NCI-H2196 (cell line): Measurements from ENCODE around the gene CLEC5A.
"Not testable (repeated sequence)": the region's sequence is repeated elsewhere in the genome, so short reads cannot be mapped to it uniquely, and the experiment has no call there.

Experiments used
- DNase-seq: peaks from one replicate; lab custom pipeline; 2025; ENCODE audit not compliant: unreplicated experiment; lab: John Stamatoyannopoulos, UW

The CLEC5A gene

DNA sequence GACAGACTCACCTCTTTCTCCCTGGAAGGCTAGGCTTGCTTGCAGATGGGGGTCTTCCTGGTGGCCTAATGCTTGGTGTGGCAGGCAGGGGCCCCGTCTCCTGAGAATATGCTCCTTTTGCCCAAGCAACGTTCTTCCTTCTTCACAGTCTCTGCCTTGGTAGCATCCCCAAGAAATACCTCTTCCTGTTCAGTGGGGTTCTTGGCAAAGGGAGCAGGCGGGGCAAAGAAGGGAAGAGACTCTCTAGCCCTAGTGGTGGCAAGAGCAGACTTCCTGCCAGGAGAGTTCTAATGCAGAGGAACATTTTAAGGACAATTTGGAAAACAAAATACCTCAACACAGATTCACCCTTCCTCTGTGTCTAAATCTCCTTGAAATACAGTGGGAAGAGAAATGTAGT, at the start of gene CLEC5A:
TSS of gene CLEC5A (minus strand) at position 179 of the 400 bp plus-strand sequence. CDS start 682 bp downstream, outside the sequence.
- no peak for DNase-seq

DNA sequence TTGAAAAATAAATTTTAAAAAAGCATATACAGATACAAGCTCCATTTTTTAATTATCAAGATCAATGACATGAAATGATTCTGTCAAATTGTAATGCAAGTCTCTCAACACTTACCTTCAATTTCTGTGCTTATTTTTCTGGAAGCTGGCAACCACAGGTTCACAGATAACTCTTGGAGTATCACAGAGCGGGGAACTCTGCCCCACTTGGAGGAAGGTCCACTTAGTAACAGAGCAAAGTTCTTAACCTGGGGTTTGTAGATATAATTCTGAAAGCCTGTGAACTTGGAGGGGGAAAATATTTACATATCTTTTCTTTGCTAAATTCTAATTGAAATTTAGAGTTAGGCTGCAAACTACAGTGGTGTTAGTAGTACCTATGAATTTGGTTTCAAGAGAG, 46.6 kb upstream of the CLEC5A start:
- DNase-seq: no peak

DNA sequence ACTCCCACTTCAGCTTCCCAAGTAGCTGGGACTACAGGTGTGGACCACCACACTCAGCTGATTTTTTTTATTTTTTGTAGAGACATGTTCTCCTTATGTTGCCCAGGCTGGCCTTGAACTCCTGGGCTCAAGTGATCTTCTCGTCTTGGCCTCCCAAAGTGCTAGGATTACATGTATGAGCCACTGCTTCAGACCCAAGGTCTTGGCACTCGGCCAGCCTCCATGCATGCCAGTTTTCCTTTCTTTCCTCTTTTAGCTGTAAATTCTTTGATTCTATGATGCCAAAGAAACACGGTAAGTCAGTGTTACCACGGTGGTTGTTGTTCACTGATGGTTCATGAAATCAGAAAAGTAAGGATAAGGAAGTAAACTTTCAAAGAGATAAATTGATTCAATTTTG, 45.9 kb upstream of the CLEC5A start:
- DNase-seq: no peak

DNA sequence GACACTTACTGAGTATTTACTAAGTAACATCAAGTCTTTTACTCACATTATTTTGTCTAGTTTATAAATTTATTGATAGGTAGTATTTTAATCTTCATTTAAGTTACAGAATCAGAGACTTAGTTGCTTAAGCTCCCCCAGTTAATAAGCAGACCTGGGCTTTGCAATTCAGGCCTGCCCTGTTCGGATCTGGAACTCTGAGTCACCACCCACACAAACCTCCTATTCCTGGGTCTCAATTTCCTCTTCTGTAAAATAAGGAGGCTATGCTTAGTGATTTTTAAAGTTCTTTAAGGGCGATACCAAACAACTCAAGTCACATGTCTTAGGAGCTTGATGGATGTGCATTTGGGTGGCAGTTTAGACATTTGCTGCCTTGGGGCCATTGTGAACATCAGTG, 45.4 kb upstream of the CLEC5A start:
- no peak for DNase-seq

DNA sequence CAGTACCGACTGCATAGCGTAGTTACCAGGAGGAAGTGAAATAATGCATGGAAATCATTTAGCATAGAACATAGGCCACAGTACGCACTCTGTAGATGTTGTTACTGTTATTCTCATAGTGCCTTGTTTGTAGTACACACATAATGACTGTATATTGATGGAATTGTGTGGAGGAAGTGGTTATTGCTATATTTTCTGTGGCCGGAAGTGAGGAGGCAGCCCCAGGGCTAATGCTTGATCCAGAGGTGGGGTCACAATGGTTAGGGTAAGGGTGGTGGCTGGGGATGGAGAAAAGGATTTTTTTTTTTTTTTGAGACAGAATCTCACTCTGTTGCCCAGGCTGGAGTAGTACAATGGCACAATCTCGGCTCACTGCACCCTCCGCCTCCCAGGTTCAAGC, 44.4 kb upstream of the CLEC5A start:
- DNase-seq: no peak

DNA sequence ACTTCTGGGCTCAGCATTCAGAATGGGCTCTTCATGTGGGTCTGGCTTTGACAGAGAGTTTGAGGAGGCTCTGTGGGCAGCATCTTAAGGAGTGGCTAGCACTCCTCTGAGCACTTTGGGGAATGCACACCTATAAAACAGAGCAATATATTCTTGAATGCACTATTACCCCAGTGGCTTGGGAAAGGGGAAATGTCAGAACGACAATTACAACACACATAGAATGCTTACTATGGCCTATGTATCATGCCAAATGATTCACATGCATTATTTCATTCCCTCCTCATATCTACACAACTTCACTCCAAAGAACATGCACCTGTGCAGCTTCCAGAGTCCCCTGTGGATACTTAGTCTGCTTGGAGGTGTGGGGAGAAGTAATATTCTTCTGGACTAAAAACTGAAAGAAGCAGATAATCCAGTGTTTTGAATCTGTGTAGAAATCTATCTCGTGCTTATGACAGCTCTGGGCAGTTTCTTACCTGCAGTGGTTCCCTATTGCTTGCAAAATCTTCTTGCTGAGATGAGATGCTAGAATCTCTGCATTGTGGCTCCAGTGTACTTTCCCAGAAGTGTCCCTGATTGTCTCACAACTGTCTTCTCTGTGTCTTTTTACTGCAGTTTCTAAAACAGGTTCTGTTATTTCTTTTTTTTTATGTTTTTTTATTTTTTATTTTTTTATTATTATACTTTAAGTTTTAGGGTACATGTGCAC, 43.4 kb upstream of the CLEC5A start:
- no peak for DNase-seq

DNA sequence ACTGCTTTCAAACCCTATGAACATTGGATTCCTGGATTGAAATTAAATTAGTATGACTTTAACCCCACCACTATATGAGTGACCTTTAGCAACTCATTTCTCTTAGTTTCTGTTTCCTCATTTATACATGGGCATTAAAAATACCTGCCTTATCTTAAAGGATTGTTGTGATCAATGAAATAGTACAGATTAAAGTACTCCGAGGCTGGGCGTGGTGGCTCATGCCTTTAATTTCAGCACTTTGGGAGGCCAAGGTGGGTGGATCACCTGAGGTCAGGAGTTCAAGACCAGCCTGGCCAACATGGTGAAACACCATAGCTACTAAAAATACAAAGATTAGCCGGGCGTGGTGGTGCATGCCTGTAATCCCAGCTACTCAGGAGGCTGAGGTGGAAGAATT, 41.0 kb upstream of the CLEC5A start:
- not testable (repeated sequence) for DNase-seq

DNA sequence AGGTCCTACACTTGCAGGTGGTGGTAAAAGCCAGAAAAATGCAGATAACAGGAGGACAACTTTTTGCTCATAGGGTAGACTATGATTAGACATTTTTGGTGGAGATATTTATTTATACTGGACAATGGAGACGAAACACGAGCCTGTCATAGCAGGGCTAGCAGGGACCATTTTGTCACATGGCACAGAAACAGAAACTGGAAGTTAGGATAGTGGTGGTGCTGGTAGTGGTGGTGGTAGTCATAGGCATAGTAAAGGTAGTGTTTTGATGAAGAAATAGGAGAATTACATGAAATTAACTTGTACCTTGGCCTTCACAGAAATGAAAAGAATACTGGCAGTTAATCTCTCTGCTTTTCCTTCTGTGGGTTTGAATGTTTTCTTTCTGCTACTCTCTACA, 40.1 kb upstream of the CLEC5A start:
- no peak for DNase-seq

DNA sequence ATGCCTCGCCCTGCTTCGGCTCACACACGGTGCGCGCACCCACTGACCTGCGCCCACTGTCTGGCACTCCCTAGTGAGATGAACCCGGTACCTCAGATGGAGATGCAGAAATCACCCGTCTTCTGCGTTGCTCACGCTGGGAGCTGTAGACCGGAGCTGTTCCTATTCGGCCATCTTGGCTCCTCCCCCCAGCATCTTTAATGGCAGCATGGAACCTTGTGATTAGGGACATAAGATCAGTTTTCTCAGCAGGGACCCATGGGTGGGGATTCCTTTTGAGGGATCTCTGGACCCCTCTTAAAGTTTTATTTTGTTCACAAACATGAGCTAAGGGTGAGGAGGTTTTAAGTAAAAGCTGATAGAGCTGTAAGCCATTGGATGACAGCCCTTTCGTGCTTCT, 39.2 kb upstream of the CLEC5A start:
- not testable (repeated sequence) for DNase-seq

DNA sequence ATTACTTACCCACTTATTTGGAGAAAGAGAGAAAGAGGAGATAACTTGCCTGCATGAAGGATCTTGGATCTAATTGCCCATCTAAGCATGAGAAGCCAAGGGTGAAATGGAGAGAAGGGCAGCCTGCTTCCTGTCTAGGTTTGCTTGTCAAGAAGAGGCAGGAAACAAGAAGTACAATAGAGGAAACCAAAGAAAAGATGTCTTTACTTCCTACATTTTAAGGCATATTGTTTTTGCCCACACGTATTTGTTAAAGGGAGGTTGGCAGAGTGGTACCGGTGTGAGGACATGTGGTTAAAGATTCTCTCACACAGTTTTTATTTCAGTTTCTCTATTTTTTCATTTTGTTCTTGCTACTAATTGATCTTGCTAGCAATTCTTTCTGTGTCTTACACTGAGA, 32.8 kb upstream of the CLEC5A start:
- DNase-seq: no peak

DNA sequence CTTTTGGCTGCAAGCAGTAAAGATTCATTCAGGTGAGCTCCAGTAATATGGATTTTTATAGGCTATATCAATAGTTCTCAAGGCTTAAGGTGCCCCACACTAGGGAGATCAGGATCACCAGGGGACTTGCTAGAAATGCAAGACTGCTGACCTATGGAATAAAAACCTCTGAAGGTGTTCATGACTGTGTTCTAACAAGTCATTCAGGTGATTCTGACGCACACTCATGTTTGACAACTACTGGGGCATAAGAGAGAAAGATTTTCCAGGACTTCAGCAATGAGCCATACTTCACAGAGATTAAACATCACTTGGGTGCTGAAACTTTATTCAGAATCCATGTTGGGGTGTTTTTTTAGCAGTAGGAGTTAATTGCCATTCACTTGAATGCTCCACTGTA, 31.6 kb upstream of the CLEC5A start:
- no peak for DNase-seq

DNA sequence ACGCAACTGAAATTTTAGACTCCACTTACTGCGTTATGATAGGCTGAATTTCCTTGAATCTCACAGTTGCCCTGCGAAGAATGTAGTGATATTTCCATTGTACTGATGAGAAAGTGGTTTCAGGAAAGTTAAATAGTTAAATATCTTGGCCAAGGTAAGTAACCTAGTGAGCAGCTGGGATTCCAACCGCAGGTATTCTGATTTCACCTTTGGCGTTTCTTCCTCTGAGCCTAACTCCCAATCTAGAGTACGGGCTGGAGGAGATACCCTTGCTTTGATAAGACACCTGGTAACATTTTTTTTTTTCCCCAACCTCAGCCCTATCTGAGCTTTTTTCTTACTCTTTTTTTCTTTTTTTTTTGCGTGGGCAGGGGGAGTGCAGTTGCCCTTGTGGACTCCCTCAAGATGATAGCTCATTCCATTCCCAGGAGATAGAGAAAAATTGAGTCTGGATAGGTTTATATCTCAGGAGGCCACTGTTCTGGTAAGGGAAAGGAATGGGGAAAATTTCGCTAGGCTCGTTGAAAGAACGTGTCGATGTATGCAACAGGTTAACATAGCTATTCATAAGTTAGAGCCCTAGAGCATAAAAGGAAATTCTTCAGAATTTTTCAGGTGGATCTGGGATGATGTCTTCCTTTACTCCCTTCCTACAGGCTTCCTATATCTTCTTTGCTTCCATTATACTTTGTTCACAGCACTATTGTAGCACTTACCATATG, 29.9 kb upstream of the CLEC5A start:
- DNase-seq: no peak

DNA sequence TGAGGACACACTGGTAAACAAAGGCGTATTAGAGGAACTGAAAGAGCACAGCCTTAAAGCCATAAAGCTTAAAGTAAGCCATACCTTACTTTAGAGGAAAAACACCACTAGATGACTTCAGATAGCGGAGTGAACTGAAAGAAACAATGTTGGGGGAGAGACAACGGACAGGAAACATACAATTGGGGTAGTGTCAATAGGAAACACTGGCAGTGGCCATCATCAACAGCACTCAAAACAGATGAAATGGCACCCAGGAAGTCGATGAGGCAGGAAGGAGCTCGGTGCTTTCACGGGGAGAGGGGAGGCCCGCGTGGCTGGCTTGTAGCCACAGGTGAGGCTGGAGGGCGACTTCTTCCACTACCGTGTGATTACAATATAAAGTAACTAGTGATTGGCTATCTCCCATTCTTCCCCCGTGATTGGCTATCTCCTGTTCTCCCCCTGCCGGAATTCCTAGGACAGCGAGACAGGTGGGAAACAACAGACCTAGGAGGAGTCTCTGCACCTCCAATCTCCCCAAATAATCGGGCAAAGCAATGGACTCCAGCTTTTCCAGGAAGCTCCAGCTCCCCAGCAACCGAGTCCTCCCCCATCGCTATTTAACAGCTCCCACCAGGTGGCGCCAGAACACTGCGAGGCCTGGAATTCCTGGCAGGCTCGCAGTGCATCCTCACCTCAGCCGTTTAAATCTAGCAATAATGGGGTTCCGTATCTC, 29.2 kb upstream of the CLEC5A start:
- DNase-seq: peak; percentile 77

DNA sequence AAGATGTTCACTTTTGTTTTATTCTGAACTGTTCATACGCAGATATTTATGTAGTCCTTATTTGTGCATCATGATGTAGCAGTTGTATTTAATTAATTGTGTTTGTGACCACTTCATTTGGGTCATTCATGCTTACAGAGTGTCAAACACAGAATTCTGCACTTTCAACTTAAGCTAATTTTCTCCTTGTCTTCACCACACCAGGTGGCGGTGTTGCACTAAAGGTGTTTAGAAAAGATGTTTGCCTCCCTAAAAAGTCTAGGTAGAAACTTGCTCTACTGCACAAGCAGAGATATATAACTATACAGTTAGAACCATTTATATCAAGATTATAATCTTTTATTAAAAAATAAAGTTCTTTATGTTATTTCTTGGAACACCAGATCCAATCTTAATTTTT, 28.1 kb upstream of the CLEC5A start:
- DNase-seq: peak; percentile 8

DNA sequence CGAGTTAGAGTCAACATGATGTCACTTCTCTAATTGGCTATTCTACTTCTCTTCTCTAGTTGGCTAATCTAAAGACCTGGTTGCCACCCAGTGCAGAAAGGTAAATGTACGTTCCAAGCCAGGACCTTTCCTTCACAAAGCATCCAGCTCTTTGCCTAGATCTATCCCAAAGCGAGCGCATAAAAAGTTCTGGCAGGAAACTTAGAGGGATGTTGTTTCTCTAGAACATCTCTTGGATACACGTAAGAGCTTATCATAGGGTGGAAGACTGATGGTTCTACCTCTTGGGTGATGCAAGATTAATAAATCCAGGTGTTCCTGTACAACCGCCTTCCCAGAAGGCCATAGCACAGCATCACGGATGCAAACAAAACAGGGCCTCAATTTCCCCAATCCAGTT, 26.9 kb upstream of the CLEC5A start, which contains the start of gene TAS2R38:
TSS of gene TAS2R38 (minus strand) at position 101 of the 400 bp plus-strand sequence. CDS start at position 17, 84 bp downstream.
- no peak for DNase-seq

DNA sequence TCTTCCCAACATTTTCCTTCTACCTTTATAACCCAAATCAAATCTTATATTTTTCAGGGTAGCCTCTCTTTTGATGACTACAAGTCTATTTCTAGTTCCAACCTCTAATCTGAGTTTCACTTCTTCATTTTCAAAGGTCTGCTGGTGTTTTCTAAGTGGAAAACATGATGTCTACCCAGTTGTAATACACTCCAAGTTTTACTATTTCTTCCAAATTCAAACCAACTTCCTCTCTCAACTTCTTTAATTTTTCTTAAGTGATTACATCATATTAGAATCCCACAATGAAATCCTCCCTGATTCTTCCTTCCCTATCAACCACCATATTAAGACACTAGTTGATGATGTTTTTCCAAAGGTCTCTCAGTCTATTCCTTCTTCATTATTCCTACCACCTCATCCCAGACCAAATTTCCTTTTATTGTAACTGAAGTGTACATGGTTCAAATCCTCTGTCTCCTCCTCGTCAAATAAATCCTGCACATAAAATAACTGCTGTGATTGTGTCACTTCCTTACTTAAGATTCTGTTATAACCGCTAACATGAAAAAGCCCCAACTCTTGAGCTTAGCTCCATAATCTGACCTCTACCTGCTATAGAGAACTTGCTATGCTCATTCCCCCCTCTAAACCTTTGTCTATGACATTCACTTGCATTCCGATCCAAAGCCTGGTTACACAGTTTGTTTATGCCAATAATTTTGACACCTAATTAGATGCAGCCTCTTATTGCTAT, 14.1 kb upstream of the CLEC5A start:
- no peak for DNase-seq

DNA sequence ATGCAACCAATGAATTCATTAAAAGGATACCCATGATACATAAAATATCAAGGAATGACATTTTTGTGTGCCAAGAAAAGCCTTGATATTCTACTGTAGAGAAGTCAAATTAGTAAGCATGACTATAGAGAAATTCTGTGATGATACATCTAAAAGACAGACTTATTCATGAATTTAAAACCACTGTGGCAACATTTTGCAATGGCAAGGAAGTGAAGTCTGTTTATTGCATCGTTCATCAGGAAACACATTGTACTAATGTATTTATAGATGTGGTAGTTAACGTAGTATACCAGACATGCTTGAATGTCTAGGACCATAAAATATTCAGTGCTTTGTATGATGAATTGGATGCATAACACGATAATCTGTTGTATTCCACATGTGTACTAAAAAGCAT, 9.3 kb upstream of the CLEC5A start:
- no peak for DNase-seq

DNA sequence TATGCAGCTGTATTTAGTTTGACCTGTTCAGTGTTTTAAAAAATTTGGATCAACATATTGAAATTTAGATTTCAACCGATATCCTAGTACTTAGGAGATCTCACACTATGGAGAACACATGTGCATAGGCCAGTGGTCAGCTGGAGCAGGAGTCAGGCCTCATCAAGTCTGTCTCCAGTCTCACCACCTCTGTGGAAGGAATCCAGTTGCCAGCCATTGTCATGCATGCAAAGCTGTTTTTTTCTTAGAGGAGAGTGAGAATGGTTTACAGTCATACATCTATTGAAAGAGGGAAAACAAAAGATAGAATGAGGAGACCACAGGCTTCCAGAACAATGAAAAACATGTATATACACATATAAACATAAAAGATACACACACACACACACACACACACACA, 7.6 kb upstream of the CLEC5A start:
- DNase-seq: no peak

DNA sequence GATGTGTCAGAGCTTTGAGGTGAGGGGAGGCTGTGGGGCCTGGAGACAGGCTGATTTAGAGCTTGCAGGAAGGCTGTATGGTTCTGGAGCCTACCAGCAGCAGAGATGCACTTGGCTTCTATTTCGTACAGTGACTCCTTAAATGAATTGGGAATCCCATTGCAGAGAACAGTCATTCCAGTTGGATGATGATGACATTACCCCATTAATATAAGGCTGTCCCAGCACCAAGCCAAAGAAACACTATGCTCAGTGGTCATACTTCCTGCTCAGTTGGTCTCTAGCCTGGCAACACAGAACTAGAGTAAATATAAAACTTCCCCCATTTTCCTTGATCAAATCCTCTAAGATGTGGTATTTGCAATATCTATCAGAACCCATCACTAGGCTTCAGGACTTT, 5.7 kb upstream of the CLEC5A start:
- no peak for DNase-seq

DNA sequence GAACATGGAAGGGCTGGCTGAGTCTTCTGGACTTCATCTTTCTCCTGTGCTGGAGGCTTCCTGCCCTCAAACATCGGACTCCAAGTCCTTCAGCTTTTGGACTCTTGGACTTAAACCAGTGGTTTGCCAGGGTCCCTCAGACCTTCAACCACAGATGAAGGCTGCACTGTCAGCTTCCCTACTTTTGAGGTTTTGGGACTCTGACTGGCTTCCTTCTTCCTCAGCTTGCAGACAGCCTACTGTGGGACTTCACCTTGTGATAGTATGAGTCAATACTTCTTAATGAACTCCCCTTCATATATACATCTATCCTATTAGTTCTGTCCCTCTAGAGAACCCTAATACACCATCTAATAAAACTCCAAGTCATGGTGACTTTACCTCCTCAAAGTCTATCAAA, 4.0 kb upstream of the CLEC5A start:
- no peak for DNase-seq

DNA sequence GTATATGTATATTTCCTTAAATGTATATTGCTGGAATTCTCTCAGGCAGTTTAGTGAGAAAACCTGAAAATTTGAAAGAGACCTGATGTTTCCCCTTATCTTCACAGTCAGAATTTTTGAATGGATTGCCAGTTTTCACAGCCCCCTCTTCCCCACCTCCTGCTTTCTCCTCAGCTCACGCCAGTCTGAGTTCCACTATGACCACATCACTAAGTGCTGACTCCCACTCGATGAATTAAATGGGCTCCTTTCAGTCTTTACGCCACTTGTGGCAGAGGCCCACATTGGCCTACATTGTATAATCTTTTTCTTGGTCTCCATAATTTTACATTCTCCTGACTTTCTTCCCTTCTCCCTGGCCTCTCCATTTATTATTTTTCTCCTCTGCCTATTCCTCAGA, 3.1 kb upstream of the CLEC5A start:
- DNase-seq: no peak
